Tibial nerve (tissue), 4 donors: ENCODE data around the gene CD209.

Source experiments
- EP300 ChIP-seq, 2 donors: sonication (generic); formaldehyde crosslinking; IDR thresholded peaks; one replicate each; pipeline ENCODE4 v1.6.1; 2017; ENCODE audit warnings: antibody characterized with exemption in 2 of 2, mild to moderate bottlenecking in 1 of 2
- POLR2A ChIP-seq, 2 donors: fragments of 450-650 bp; IDR thresholded peaks; one replicate each; pipeline ENCODE4 v1.6.1; 2017; ENCODE audit warnings: antibody characterized with exemption in 2 of 2, mild to moderate bottlenecking in 2 of 2, moderate library complexity in 2 of 2
- TF ChIP-seq, protein P1 (sequence below), 5 experiments: fragments of 200-600 bp in 3 of 5; fragments of 450-650 bp in 2 of 5; sonication (generic) in 3 of 5; IDR thresholded peaks; one replicate each; pipeline ENCODE4 v1.5.1; 2016 to 2019; ENCODE audit warnings: antibody characterized with exemption in 5 of 5, mild to moderate bottlenecking in 3 of 5, moderate library complexity in 2 of 5

DNA sequence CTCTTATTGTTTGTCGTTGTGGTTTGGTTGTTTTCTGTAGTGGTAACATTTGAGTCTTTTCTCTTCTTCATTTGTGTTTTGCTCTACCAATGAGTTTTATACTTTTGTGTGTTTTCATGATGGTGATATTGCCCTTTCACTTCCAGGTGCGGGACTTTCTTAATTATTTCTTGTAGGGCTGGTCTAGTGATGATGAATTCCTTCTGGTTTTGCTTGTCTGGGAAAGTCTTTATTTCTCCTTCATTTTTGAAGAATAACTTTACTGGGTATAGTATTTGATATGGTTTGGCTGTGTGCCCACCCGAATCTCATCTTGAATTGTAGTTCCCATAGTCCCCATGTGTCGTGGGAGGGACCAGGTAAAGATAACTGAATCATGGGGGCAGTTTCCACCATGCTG, 8.9 kb upstream of the CD209 start:
- TF ChIP-seq POLR2A (IDR thresholded peaks at IDR 0.05): no peak
- TF ChIP-seq, protein P1, sequence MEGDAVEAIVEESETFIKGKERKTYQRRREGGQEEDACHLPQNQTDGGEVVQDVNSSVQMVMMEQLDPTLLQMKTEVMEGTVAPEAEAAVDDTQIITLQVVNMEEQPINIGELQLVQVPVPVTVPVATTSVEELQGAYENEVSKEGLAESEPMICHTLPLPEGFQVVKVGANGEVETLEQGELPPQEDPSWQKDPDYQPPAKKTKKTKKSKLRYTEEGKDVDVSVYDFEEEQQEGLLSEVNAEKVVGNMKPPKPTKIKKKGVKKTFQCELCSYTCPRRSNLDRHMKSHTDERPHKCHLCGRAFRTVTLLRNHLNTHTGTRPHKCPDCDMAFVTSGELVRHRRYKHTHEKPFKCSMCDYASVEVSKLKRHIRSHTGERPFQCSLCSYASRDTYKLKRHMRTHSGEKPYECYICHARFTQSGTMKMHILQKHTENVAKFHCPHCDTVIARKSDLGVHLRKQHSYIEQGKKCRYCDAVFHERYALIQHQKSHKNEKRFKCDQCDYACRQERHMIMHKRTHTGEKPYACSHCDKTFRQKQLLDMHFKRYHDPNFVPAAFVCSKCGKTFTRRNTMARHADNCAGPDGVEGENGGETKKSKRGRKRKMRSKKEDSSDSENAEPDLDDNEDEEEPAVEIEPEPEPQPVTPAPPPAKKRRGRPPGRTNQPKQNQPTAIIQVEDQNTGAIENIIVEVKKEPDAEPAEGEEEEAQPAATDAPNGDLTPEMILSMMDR (IDR thresholded peaks at IDR 0.05): no peak
- TF ChIP-seq EP300 (IDR thresholded peaks at IDR 0.05): no peak
